OCI-M1 (cell line): ENCODE data around the gene SMG6.

Experiments
- DNase-seq: peaks from one replicate; lab custom pipeline; 2025; lab: John Stamatoyannopoulos, UW

Gene SMG6

DNA sequence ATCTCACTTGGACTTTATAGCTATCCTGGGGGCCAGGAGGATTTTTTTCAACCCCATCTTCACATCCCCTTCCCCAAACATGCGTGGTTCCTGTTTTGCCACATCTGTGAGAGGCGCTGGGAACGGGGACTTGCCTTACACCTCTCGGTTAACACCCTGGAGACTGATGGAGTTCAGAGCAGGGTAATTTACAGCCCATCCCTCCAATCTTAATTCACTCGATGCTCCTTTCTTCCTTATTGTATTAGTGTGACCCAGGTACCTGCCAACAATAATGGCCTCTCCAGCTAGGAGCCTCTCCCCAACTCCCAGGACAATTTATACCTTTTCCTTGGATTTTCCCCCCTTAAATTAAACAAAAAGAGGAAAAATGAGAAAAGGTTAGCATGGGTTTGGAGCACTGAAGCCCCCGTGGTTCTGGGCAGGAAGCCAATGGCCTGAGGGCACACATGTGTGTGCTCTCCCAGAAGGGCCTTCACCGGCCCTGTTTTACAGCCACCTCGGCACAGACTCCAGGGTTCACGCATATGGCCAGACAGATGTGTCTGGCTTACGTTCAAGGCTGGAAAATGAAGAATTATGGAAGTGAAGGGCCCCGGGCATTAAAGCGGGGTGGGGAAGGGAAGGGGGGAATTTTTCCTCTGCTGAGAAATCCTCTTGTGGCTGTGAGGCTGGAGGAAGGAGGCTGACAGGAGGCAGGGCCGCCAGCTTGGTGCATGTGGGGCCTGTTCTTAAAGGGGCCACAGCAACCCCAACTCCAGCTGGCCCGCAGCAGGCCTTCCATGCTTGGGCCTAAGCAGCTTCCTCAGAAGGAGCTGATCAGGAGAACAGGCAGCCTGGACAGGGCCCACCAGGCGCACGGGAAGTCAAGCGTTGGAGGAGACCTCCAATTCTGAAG lies 227.2 kb downstream of the SMG6 start:
- no peak for DNase-seq

DNA sequence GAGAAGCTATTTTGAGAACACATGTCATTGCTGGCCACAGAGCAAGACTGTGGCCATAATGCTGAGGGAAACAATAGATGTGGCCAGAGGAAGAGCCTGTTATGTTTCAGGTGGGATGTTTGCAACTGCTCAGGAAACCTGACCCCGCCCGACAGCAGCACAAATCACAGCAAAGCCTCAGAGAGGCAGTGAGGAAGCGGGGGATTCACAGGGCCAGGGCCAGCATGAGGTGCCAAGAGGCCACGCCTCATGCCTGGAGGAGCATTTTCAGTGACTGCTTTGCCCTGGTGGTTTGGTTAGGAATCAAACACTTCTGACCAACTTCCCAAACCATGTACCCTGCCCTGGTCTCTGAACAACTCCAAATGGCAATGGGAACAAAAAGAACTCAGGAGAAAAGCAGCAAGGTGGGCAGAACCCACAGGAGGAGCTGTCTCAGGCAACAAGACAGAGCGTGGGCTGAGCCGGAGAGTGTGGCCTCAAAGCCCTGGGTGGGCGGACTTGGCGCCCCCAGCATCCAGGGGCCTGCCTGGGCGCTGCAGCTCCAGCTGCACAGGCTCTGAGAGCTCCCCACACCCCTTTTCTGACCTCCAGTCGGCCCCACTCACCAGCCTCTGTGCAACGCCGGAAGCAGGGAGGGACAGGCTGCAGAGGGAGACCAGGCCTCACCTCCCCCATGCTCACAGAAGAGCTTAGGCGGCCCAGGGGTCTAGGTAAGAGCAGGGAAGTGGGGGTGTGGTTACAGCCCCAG lies 228.1 kb downstream of the SMG6 start:
- DNase-seq: no peak

DNA sequence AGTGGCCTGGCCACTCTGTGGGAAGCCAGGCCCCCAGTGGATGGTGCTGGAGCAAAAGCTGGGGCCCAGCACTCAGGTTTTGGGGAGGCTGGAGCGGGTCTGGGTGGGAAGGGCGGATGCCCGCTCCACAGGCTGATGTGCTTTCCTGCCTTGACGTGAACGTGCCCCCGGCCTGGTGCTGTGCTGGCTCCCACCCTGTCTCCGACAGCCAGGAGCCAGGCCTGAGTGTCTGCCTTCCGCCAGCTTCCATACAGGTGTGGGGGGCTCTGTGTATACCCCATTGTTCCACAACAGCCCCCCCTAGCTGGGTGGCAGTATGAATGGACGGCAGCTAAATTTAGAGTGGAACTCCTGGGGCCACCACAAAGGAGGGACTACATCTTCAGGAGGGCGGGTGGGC lies 228.7 kb downstream of the SMG6 start:
- no peak for DNase-seq

- DNase-seq: no peak
These were observed 231.9 kb downstream of the SMG6 start for GRCh38 chr17:2071455-2072281.

DNA sequence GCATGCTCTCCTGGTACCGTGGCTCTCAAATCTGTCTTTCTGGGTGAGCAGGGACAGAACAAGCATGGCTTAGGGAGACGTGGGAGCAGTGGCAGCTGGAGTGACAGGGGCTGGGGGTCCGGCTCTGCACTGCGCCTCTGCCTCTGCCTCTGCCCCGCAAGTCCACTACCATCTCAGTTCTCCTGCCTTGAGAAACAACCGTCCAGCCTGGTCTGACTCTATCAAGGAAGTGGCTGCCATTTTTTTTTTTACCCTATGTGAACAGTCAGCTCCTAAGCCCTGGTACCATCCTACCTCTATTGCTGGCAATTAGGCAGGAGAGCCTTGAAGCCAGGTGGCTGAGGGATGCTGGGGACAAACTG lies 232.6 kb downstream of the SMG6 start:
- DNase-seq: no peak

DNA sequence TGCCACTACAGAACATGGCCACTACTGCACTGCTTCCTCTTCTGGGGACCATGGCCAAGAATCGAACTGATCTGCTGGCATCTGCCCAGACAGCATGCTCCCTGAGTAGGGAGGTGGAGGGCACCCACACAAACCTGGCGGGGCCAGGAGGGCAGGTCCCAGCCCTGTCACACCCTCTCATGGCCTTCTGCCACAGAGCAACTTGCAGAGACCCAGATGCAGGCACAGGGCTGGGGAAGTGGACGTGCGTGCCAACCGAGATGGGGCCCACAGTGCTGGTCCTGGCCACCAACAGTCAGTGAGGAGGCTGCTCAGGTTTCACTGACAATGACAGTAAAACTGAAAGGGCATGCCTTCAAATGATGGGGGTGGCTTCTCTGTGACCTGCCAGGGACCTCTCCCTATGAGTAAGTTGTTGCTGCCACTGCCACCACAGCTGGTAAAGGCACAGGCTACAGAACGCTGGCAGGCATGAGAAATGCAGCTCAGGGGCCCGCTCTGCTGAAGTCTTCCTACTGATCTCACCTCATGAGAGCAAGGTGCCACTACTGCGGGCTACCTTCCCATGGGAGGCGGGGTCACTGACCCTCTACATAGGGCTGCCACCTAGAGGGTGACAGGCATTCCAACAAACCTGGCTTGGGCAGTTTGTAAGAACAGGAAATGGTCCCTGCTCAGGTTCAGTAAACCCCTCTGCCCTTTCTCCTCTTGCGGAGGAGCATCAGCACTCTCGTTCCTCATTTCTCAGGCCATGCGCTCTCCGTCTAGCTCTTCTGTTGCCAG lies 233.2 kb downstream of the SMG6 start:
- no peak for DNase-seq

DNA sequence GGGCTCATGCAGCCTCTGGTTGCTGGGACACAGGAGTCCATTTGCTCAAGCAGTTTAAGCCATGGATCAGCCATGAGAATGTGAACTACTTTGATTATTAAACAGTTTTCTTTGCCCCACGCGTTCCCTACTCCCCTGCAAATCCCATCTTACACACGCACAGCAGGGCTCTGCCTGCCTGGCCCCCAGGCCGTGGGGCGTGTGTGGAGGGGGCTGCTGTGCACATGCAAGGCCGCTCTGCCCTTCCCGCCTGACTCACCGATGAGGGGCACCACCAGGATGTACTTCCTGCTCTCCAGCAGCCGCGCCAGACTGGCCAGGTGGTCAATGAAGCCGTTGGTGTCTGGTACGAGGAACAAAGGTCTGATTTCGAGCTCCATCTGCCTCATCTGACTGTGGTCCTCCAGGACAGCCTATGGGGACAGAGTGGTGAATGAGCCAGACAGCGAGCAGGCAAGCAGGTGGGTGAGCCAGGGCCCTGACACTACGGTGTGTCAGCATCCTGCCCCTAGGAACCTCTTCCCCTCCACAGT lies 235.0 kb downstream of the SMG6 start:
- no peak for DNase-seq

DNA sequence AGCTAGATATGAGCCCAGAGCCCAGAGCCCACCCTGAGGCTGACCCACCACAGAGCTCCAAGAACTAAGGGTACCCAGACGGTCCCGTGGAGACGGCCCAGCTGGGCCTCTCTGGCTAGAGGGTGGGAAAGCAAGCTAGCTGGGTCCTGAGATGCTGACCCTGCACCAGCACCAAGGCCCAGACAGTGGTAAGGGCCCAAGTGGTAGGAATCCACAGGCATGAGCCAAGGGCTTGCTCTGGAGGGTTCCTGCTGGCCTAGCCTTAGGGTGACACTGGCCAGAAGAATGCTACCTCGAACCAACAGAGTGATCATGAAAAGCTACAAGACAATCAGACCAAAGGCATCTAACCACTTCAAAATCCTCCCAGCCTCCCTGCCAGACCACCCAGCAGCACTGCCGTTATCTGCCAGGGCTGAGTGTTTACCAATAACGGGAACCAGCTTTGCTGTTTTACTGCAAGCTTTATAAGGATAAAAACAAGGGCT lies 235.5 kb downstream of the SMG6 start:
- DNase-seq: no peak

GRCh38 chr17:2067608-2068024 lies 236.0 kb downstream of the SMG6 start:
- DNase-seq: no peak

DNA sequence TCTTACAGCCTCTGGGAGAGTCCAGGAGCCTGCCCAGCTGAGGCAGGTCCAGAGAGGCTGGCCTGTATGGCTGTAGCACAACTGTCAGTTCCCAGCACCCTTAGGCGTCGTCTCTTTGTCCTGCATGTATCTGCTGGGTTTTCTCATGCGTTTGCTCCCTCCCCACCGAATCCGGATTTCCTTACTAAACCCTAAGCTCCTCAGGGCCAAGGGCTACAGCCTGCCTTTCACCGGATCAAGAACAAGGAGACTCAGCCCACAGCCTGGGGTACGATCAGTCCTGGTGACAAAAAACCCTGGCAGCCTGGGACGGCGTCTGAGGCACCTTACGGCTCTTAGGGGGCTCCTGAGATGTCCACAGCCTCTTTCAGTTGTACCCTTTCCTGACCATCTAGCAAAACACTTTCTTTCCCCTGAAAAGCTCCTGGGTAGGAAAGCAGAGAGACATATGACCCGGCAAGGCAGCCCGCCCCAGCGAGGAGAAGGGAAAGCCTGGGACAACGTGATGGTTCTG lies 236.5 kb downstream of the SMG6 start:
- no peak for DNase-seq

DNA sequence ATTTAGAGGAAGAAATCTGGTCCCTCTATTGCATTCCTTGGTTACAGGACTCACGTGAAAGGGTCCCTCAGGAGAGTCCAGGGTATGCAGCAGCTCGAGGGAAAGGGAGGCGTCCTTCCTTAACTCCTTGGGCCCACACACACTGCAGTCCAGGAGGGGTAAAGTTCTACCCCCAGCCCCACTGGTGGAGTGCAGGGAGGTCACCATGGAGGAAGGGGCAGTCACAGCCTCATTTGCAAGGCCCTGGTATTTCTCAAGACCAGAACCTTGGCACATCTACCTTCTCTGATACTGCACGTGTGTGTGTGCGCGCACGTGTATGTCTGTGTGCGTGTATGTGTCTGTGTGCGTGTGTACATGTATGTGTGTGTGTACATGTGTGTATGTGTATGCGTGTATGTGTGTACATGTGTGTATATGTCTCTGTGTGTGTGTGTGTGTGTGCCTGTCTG lies 237.6 kb downstream of the SMG6 start:
- no peak for DNase-seq

- peak; percentile 58 for DNase-seq
These were observed 238.4 kb downstream of the SMG6 start for GRCh38 chr17:2064980-2065785.

- DNase-seq: no peak
These were observed 239.0 kb downstream of the SMG6 start for GRCh38 chr17:2064520-2064971.

DNA sequence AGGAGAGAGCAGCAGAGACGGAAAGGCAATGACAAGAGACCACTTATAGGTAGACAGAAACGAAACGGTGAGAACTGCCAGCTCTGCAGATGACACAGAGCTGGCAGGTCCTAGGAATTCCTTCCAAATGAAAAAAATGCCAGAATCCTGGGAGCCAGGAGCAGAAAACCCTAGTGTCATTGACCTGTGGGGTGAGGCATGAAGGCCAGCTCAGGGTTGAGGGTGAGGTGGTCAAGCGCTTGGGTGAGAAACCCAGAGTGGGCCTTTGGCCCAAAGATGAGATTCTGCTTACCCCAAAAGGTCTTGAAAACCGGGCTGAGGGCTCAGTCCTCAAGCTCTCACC lies 239.5 kb downstream of the SMG6 start:
- DNase-seq: no peak

DNA sequence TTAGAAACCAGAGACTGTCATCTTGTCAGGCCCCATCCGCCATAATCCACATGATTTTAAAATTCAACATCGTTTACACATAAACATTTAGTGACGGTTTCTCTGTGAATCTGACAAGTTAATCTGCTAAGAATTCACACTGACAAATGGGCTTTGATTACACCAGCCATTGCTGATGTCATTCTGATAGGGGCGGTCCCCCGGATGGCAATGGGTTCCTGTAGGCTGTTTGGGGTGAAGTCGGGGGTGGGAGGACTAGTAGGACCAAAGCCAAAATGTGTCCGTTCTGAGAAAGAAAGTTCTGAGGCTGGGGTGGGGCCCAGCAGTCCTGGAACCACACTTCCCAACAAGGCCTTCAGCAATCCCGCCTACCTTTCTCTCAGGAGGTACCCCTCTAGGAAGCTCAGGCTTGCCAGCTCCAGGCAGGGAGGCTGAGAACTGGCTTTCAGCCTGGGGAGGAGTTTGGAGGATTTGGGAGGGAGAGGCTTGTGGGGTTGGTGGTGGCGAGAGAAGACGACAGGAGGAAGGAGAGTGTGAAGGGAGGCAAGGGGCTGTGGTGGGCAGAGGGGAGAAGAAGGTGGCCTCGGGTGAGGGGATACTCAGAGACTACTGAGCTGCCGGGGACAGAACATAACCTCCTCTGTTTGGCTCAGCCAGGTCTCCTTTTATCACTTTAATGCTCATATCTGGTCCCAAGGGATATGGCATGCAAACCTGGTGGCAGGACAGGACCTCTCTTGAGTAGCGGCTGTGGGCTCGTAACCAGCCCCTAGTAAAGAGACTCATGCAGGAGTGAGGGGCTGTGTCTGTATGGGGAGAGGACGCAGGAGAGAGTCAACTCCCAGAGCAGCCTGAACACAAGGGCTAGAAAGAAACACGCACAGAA lies 240.1 kb downstream of the SMG6 start:
- no peak for DNase-seq

DNA sequence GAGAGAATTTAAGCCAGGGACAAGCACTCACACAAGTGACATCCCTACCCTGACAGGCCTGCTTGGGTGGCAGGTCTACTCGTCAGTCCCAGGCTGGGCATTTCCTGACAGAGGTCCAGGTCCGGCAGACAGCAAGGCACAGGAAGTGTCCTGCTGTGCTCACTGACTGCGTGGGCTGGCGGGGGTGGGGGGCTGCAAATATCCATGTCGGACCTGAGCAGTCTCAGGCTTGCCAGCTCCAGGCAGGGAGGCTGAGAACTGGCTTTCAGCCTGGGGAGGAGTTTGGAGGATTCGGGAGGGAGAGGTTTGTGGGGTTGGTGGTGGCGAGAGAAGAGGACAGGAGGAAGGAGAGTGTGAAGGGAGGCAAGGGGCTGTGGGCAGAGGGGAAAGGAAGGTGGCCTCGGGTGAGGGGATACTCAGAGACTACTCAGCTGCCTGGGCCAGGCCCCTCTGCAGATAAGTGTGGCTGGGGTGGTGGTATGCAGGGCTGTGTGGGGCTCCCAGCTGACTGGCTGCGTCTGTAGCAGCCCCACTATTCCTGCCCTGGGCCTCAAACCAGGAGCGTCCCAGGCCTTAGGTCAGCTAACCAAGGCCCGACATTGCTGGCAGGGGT lies 240.9 kb downstream of the SMG6 start:
- no peak for DNase-seq

- no peak for DNase-seq
These were observed 242.1 kb downstream of the SMG6 start for GRCh38 chr17:2061441-2061958.

DNA sequence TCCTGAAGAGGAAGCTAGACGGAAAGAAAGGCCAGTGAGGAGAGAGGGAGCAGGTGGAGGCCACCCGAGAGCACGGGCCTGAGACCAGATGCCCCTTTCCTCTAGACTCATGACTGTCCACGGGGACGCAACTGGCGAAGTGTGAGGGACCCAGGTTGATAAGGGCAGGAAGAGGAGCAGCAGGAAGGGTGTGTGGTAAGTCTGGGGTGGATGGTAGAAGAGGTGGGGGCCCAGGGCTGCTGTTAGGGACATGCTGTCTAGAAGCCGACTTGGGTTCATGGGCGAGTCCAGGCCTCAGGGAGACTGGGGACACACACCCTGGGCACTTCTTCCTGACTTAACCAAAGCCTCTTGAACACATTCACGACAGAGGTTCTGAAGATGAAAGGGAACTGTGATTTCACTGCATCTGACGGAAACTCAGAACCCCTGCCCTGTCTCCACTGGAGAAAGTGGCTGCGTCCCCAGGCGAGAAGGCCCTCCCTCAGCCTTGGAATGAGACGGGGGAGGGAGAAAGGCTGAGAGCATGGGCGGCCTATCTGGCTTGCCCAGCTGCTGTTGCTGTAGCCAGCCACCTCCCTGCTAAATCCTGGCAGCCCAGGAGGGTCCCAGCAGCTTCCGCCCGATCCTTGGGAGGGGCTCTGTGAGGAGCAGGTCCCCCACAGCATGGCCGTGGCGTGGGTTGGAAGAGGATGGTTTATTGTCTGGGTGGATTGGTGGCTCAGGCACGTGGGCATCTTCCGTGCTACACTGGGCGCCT lies 242.7 kb downstream of the SMG6 start:
- DNase-seq: no peak
